ENCODE data around the gene BCL11A. TPM values are rescaled to one million over a fixed set of nuclear protein-coding genes. Genes with fewer than 3 reads are reported as not detected.

BCL11A gene
- total RNA-seq, 3 donors from 2014 or later = 0.64 to 13.5 (median 6.2) TPM

GRCh38 chr2:60596411-60596810 is 43.0 kb upstream of the BCL11A start:
- Histone ChIP-seq H3K9me3 (peaks cover 10 to 11% of the 10 kb centered on the region in 2 donors), H3K4me3 (no peak overlapping the region), H3K27me3 (no peaks in the 10 kb centered on the region), H3K27ac (no peak overlapping the region), H3K4me1 (no peaks in the 10 kb centered on the region), H3K36me3 (no peaks in the 10 kb centered on the region)
- TF ChIP-seq POLR2A (IDR thresholded peaks at IDR 0.05) (no peak), CTCF (IDR thresholded peaks at IDR 0.05) (no peak), POLR2AphosphoS5 (IDR thresholded peaks at IDR 0.05) (no peak)
- no peak for DNase-seq (ENCODE audit: low spot score in 2 of 2)
- intact Hi-C loops (cut with DNase I; ENCODE audit: low total_unique reads) = no loop called here

DNA sequence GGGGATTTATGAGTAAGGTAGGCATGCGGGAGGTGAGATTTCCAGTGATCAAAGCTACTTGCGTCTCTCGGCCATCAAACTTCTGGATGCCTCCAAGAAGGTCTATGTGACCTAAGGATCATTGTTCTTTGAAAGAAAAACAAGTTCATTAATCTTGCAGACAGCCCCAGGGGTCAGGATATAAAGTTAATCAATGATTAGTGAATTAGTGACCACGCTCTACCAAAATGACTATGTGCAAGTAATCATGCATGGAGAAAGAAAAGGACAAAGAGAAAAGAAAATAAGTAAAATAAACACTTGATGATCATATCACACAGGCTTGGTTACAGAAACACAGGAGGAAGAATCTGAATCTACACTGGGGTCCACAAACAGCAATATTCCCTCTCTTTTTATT is 42.5 kb upstream of the BCL11A start:
- TF ChIP-seq POLR2A (IDR thresholded peaks at IDR 0.05) (no peak), CTCF (IDR thresholded peaks at IDR 0.05) (no peak), POLR2AphosphoS5 (IDR thresholded peaks at IDR 0.05) (no peak)
- Histone ChIP-seq H3K27me3 (no peaks in the 10 kb centered on the region), H3K36me3 (no peaks in the 10 kb centered on the region), H3K27ac (no peak overlapping the region), H3K4me3 (no peak overlapping the region), H3K9me3 (peaks cover 7 to 10% of the 10 kb centered on the region in 2 donors), H3K4me1 (no peaks in the 10 kb centered on the region)
- intact Hi-C loops (cut with DNase I; ENCODE audit: low total_unique reads) = no loop called here
- DNase-seq (ENCODE audit: low spot score in 2 of 2) = no peak

DNA sequence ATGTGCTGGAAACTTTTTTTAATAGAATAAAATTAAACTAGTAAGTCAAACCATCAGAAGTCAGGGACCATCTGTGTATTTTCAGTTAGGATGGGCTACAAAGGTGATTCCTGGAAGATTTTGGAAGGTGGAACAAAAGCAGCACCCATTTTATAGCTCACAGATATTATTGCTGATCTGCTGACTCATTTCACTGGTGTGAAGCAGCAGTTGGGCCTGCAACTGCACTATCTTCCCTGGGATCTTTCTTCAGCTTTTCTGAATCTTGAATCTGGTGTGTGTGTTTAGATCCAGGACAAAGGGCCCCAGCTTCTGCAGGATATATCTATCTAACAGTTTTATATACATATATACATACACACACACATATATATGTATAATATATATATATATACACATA is 35.6 kb upstream of the BCL11A start:
- no peak for DNase-seq (ENCODE audit: low spot score in 2 of 2)
- Histone ChIP-seq H3K4me3 (no peak overlapping the region), H3K36me3 (no peaks in the 10 kb centered on the region), H3K4me1 (no peaks in the 10 kb centered on the region), H3K27ac (no peak overlapping the region), H3K9me3 (peaks cover 7 to 10% of the 10 kb centered on the region in 2 donors), H3K27me3 (peaks cover 0 to 4% of the 10 kb centered on the region in 2 donors)
- TF ChIP-seq CTCF (IDR thresholded peaks at IDR 0.05) (no peak), POLR2AphosphoS5 (IDR thresholded peaks at IDR 0.05) (no peak), POLR2A (IDR thresholded peaks at IDR 0.05) (no peak)
- intact Hi-C loops (cut with DNase I; ENCODE audit: low total_unique reads) = no loop called here

- Histone ChIP-seq H3K4me1 (no peaks in the 10 kb centered on the region), H3K27ac (no peak overlapping the region), H3K36me3 (no peaks in the 10 kb centered on the region), H3K27me3 (peaks cover 0 to 13% of the 10 kb centered on the region in 2 donors), H3K4me3 (no peak overlapping the region), H3K9me3 (no peaks in the 10 kb centered on the region)
- DNase-seq (ENCODE audit: low spot score in 2 of 2) = no peak
- TF ChIP-seq CTCF (IDR thresholded peaks at IDR 0.05) = no peak
- TF ChIP-seq POLR2A (IDR thresholded peaks at IDR 0.05) = no peak
- no peak for TF ChIP-seq POLR2AphosphoS5 (IDR thresholded peaks at IDR 0.05)
- intact Hi-C loops (cut with DNase I; ENCODE audit: low total_unique reads) = no loop called here
These were observed 32.6 kb upstream of the BCL11A start for GRCh38 chr2:60586081-60586480.

GRCh38 chr2:60585276-60585675 is 31.8 kb upstream of the BCL11A start:
- no peaks in the 10 kb centered on the region for H3K9me3 ChIP-seq
- no peak for TF ChIP-seq POLR2AphosphoS5 (IDR thresholded peaks at IDR 0.05)
- TF ChIP-seq POLR2A (IDR thresholded peaks at IDR 0.05) = no peak
- TF ChIP-seq CTCF (IDR thresholded peaks at IDR 0.05) = no peak
- no peaks in the 10 kb centered on the region for H3K36me3 ChIP-seq
- peaks cover 0 to 13% of the 10 kb centered on the region in 2 donors for H3K27me3 ChIP-seq
- H3K27ac ChIP-seq = no peak overlapping the region
- no peak for DNase-seq (ENCODE audit: low spot score in 2 of 2)
- H3K4me1 ChIP-seq = no peaks in the 10 kb centered on the region
- H3K4me3 ChIP-seq = no peak overlapping the region
- intact Hi-C loops (cut with DNase I; ENCODE audit: low total_unique reads) = no loop called here
